WTC11 (cell line): ENCODE measurements around the gene LTB. TPM values are rescaled to one million over a fixed set of nuclear protein-coding genes. Genes with fewer than 3 reads are reported as not detected.
A peak's percentile ranks its signal among the peaks of the same experiment; 100 is the strongest.

ENCODE experiments used
- ATAC-seq: fragments of 200-7000 bp; cut with Tn5 transposase; 2 replicates; pipeline ENCODE4 v1.10.0; 2021; ENCODE audit warnings: mild to moderate bottlenecking, moderate library complexity
- CTCF ChIA-PET: fragments of 300-600 bp; sonication (Branson Sonifier 250); formaldehyde crosslinking; loops from one replicate; lab custom pipeline; 2021; ENCODE audit warnings: antibody characterized with exemption; lab: Charles Lee
- POLR2A ChIA-PET: fragments of 350-600 bp; sonication (Branson Sonifier 250); formaldehyde crosslinking; loops from one replicate; lab custom pipeline; 2021; ENCODE audit warnings: antibody characterized with exemption; lab: Charles Lee
- DNase-seq: peaks from one replicate; pipeline ENCODE4 v3.0.0; 2021; ENCODE audit warnings: low spot score
- H3K27ac Mint-ChIP-seq: 2 replicates; pipeline ENCODE4 v1.8.0; 2021; ENCODE audit warnings: mixed read lengths
- H3K27me3 Mint-ChIP-seq: 2 replicates; pipeline ENCODE4 v1.8.0; 2021; ENCODE audit warnings: low read depth, mild to moderate bottlenecking, moderate library complexity, mixed read lengths
- H3K36me3 Mint-ChIP-seq: 2 replicates; pipeline ENCODE4 v1.8.0; 2021; ENCODE audit warnings: mixed read lengths
- H3K4me1 Mint-ChIP-seq: 2 replicates; pipeline ENCODE4 v1.8.0; 2022; ENCODE audit warnings: mixed read lengths
- H3K4me3 Mint-ChIP-seq: 2 replicates; pipeline ENCODE4 v1.8.0; 2021; ENCODE audit warnings: mild to moderate bottlenecking, moderate library complexity, mixed read lengths
- H3K9me3 Mint-ChIP-seq: 2 replicates; pipeline ENCODE4 v1.8.0; 2021; ENCODE audit warnings: mixed read lengths
- CDX4 ChIP-seq: fragments of 250-450 bp; sonication (Bioruptor Pico); IDR thresholded peaks from 2 replicates; pipeline ENCODE4 v1.9.0; 2021; ENCODE audit warnings: moderate library complexity, mild to moderate bottlenecking, inconsistent platforms, borderline replicate concordance
- CREB1 ChIP-seq: sonication (generic); formaldehyde crosslinking; IDR thresholded peaks from 2 replicates; pipeline ENCODE4 v1.8.0; 2023; ENCODE audit warnings: mild to moderate bottlenecking, missing genetic modification reagents
- E2F1 ChIP-seq: sonication (generic); formaldehyde crosslinking; IDR thresholded peaks from 2 replicates; pipeline ENCODE4 v1.8.0; 2022; ENCODE audit warnings: mild to moderate bottlenecking, missing genetic modification reagents
- E2F5 ChIP-seq: sonication (generic); formaldehyde crosslinking; IDR thresholded peaks from 2 replicates; pipeline ENCODE4 v1.8.1; 2022; ENCODE audit warnings: mild to moderate bottlenecking, moderate library complexity, missing genetic modification reagents
- EMX1 ChIP-seq: fragments of 250-450 bp; sonication (Bioruptor Pico); IDR thresholded peaks from 2 replicates; pipeline ENCODE4 v1.8.0; 2021; ENCODE audit warnings: mild to moderate bottlenecking
- ERG ChIP-seq: fragments of 250-450 bp; sonication (Bioruptor Pico); IDR thresholded peaks from 2 replicates; pipeline ENCODE4 v1.8.0; 2021; ENCODE audit warnings: mild to moderate bottlenecking
- ESRRA ChIP-seq: sonication (generic); formaldehyde crosslinking; IDR thresholded peaks from 2 replicates; pipeline ENCODE4 v1.8.1; 2022; ENCODE audit warnings: mild to moderate bottlenecking, missing genetic modification reagents, borderline replicate concordance
- FOXK1 ChIP-seq: sonication (generic); formaldehyde crosslinking; IDR thresholded peaks from 2 replicates; pipeline ENCODE4 v1.8.0; 2022; ENCODE audit warnings: mild to moderate bottlenecking, moderate library complexity, missing genetic modification reagents
- GRHL2 ChIP-seq: fragments of 250-450 bp; sonication (Bioruptor Pico); IDR thresholded peaks from 2 replicates; pipeline ENCODE4 v1.8.0; 2022; ENCODE audit warnings: mild to moderate bottlenecking, moderate library complexity; ENCODE audit not compliant: insufficient replicate concordance, severe bottlenecking
- HMGXB4 ChIP-seq: sonication (generic); formaldehyde crosslinking; IDR thresholded peaks from 2 replicates; pipeline ENCODE4 v1.8.1; 2023; ENCODE audit warnings: mild to moderate bottlenecking, moderate library complexity, missing genetic modification reagents
- JUN ChIP-seq: sonication (generic); formaldehyde crosslinking; IDR thresholded peaks from 2 replicates; pipeline ENCODE4 v1.8.0; 2023; ENCODE audit warnings: mild to moderate bottlenecking, missing genetic modification reagents
- MLX ChIP-seq: sonication (generic); formaldehyde crosslinking; IDR thresholded peaks from 2 replicates; pipeline ENCODE4 v1.8.1; 2023; ENCODE audit warnings: mild to moderate bottlenecking, missing genetic modification reagents, moderate library complexity
- SMAD3 ChIP-seq: sonication (generic); formaldehyde crosslinking; IDR thresholded peaks from 2 replicates; pipeline ENCODE4 v1.8.0; 2022; ENCODE audit warnings: missing genetic modification reagents, mild to moderate bottlenecking, borderline replicate concordance
- TCF7 ChIP-seq: sonication (generic); formaldehyde crosslinking; IDR thresholded peaks from 2 replicates; pipeline ENCODE4 v1.8.0; 2022; ENCODE audit warnings: mild to moderate bottlenecking, low read depth, missing genetic modification reagents, moderate library complexity
- TEAD4 ChIP-seq: sonication (generic); formaldehyde crosslinking; IDR thresholded peaks from 2 replicates; pipeline ENCODE4 v1.8.0; 2022; ENCODE audit warnings: mild to moderate bottlenecking, missing genetic modification reagents
- USF2 ChIP-seq: sonication (generic); formaldehyde crosslinking; IDR thresholded peaks from 2 replicates; pipeline ENCODE4 v1.8.1; 2023; ENCODE audit warnings: mild to moderate bottlenecking, missing genetic modification reagents, moderate library complexity
- ZMAT4 ChIP-seq: fragments of 250-450 bp; sonication (Bioruptor Pico); IDR thresholded peaks from 2 replicates; pipeline ENCODE4 v1.9.0; 2021; ENCODE audit warnings: mild to moderate bottlenecking
- ZNF263 ChIP-seq: sonication (generic); formaldehyde crosslinking; IDR thresholded peaks from 2 replicates; pipeline ENCODE4 v1.8.1; 2022; ENCODE audit warnings: low read depth, mild to moderate bottlenecking, moderate library complexity, missing genetic modification reagents
- ZNF281 ChIP-seq: sonication (generic); formaldehyde crosslinking; IDR thresholded peaks from 2 replicates; pipeline ENCODE4 v1.8.0; 2023; ENCODE audit warnings: mild to moderate bottlenecking, missing genetic modification reagents
- ZNF423 ChIP-seq: fragments of 250-450 bp; sonication (Bioruptor Pico); IDR thresholded peaks from 2 replicates; pipeline ENCODE4 v2.1.2; 2022; ENCODE audit warnings: mild to moderate bottlenecking, moderate library complexity
- ZNF512 ChIP-seq: sonication (generic); formaldehyde crosslinking; IDR thresholded peaks from 2 replicates; pipeline ENCODE4 v1.8.1; 2022; ENCODE audit warnings: missing genetic modification reagents, borderline replicate concordance
- total RNA-seq: library from RNA; stranded (reverse); gene quantifications from 3 replicates; pipeline ENCODE4 v1.2.3, GENCODE V29; 2021

Gene LTB
- total RNA-seq, 1 experiment from 2014 or later = 1.3 TPM

- TF ChIP-seq E2F1 (CRISPR knock-in tag) (no peak; the same call in 1 of the 2 replicates), ZNF512 (CRISPR knock-in tag) (no peak), TCF7 (CRISPR knock-in tag) (no peak), ERG (CRISPR knock-in tag) (no peak), USF2 (CRISPR knock-in tag) (no peak), ZNF281 (CRISPR knock-in tag) (0 out of 2 replicates have a peak, but pooled peaks have one; percentile 21), ZMAT4 (CRISPR knock-in tag) (no peak), JUN (CRISPR knock-in tag) (no peak), GRHL2 (CRISPR knock-in tag) (no peak), TEAD4 (CRISPR knock-in tag) (no peak)
Observed at GRCh38 chr6:31541658-31542521, 40.3 kb downstream of the LTB start, which contains the start of gene DDX39B (continued).

- no peak for DNase-seq
- H3K27me3 Mint-ChIP-seq = no peaks in the 10 kb centered on the region
- TF ChIP-seq CREB1 (CRISPR knock-in tag) = no peak
- 0 out of 2 replicates have a peak, but pooled peaks have one; percentile 18 for TF ChIP-seq FOXK1 (CRISPR knock-in tag)
- no peak for TF ChIP-seq HMGXB4 (CRISPR knock-in tag)
- no peak for TF ChIP-seq ZNF423 (CRISPR knock-in tag)
- no peak for TF ChIP-seq E2F5 (CRISPR knock-in tag)
- no peak for TF ChIP-seq MLX (CRISPR knock-in tag)
- no peak for TF ChIP-seq CDX4 (CRISPR knock-in tag)
- no peak for TF ChIP-seq SMAD3 (CRISPR knock-in tag)
- TF ChIP-seq ESRRA = no peak
- 0 out of 2 replicates have a peak, but pooled peaks have one; percentile 11 for TF ChIP-seq EMX1 (CRISPR knock-in tag)
- TF ChIP-seq ZNF263 = no peak
Observed at GRCh38 chr6:31541059-31541657, 41.1 kb downstream of the LTB start.

More at GRCh38 chr6:31541059-31541657, 41.1 kb downstream of the LTB start:
- CTCF ChIA-PET = interaction anchor here (0.7 to 4.8 kb wide), 8 partner anchors 10 to 454 kb away, joined by 3 to 23 read pairs (median 6); partner anchors contain the start of gene LST1
- H3K27ac Mint-ChIP-seq = peak overlapping the region; percentile 98
- peaks cover 46% of the 10 kb centered on the region for H3K4me1 Mint-ChIP-seq
- ATAC-seq = no peak
- no peaks in the 10 kb centered on the region for H3K9me3 Mint-ChIP-seq
- peak overlapping the region; percentile 99 for H3K4me3 Mint-ChIP-seq
- POLR2A ChIA-PET = interaction anchor here (0.5 to 2.5 kb wide), 16 partner anchors 10 to 308 kb away, joined by 3 to 22 read pairs (median 4); partner anchors contain the start of genes BAG6, DDAH2, GPANK1 and HSPA1B
- peaks cover 49% of the 10 kb centered on the region for H3K36me3 Mint-ChIP-seq
